Astrocyte of the spinal cord (primary cell): ENCODE measurements around the gene LHPP.

Experiments used
- DNase-seq: peaks from one replicate; pipeline ENCODE4 v3.0.0; 2011; ENCODE audit warnings: low read depth, low spot score
- H3K4me3 ChIP-seq: 2 replicates; pipeline ENCODE4 v1.5.1; 2011; ENCODE audit warnings: low read depth, mild to moderate bottlenecking, low read length, moderate library complexity
- CTCF ChIP-seq: IDR thresholded peaks from 2 replicates; pipeline ENCODE4 v1.5.1; 2012; ENCODE audit warnings: low read depth, mild to moderate bottlenecking, low read length, inconsistent platforms
- in situ Hi-C: cut with HindIII; loops from 2 replicates; pipeline ENCODE4 v1.10.0; 2017; ENCODE audit warnings: low sequenced_read_pairs

Gene LHPP

GRCh38 chr10:124603376-124604213, 142.0 kb downstream of the LHPP start:
- in situ Hi-C loops, result no loop called here
- DNase-seq, result no peak
- H3K4me3 ChIP-seq, result no peak overlapping the region
- no peak for TF ChIP-seq CTCF

- no peak overlapping the region for H3K4me3 ChIP-seq
- TF ChIP-seq CTCF, result no peak
- no peak for DNase-seq
- in situ Hi-C loops, result no loop called here
These were observed 142.8 kb downstream of the LHPP start for GRCh38 chr10:124604214-124605000.

- no peak overlapping the region for H3K4me3 ChIP-seq
- no peak for TF ChIP-seq CTCF
- in situ Hi-C loops, result no loop called here
- DNase-seq, result no peak
These were observed 143.4 kb downstream of the LHPP start for GRCh38 chr10:124605001-124605370.

- DNase-seq, result no peak
- H3K4me3 ChIP-seq, result no peak overlapping the region
- TF ChIP-seq CTCF, result no peak
- in situ Hi-C loops, result no loop called here
These were observed 143.8 kb downstream of the LHPP start for GRCh38 chr10:124605481-124605855.

GRCh38 chr10:124605856-124606812, 144.5 kb downstream of the LHPP start:
- in situ Hi-C loops, result no loop called here
- DNase-seq, result no peak
- H3K4me3 ChIP-seq, result no peak overlapping the region
- TF ChIP-seq CTCF, result no peak

- in situ Hi-C loops, result no loop called here
- TF ChIP-seq CTCF, result no peak
- DNase-seq, result no peak
- no peak overlapping the region for H3K4me3 ChIP-seq
These were observed 145.2 kb downstream of the LHPP start for GRCh38 chr10:124606822-124607221.
